HG02884 (cell line): ENCODE data around the gene CAMK1D.

Experiments used
- ATAC-seq: cut with Tn5 transposase; IDR thresholded peaks from one replicate; pipeline ENCODE4 v1.9.1; 2021; ENCODE audit warnings: mild to moderate bottlenecking, moderate library complexity; ENCODE audit not compliant: unreplicated experiment

CAMK1D gene

DNA sequence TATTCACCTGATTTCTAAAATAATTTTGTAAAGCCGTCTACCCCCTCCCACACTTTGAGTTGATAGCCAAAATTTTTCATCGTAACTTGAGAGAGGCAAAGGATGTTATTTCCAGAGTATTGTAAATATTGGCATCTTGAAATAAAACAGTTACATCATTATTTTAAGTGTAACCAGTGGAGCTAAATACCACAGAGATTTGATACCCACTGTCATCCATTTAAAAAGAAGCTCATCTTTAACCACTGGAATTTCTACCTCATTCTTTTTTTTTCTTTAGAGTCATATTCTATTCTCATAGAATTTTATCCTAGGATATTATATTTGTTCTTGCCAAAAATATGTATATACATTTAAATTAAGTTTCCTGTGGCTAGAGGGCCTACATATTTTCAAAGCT lies 48.6 kb downstream of the CAMK1D start:
- no peak for ATAC-seq

DNA sequence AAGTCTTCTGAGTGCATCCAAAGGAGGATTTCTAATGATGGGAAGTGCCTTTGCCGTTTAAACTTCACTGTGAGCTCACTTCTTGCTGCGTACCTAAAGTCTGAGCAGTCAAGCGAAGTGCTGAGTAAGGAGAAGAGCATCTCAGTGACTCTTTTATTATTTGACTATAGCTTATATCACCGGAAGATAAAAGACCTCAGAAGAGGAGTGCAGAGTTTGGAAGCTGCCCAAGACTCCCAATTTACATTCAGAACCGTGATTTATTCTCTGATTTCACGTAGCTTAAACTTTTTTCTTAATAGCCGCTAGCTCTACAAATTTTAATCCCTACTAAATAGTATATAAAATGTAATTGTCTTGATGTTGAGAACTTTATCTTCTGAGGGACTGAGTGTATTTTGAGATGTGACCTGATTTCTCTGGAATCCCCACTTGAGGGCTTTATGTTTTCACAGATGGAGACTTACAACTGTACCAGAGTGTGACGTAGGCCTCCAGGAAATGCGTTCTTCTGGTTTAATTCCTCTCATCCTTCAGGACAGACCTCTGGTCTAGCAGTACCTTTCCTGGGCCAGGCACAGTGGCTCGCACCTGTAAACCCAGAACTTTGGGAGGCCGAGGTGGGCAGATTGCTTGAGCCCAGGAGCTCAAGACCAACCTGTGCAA lies 51.1 kb downstream of the CAMK1D start:
- no peak for ATAC-seq

DNA sequence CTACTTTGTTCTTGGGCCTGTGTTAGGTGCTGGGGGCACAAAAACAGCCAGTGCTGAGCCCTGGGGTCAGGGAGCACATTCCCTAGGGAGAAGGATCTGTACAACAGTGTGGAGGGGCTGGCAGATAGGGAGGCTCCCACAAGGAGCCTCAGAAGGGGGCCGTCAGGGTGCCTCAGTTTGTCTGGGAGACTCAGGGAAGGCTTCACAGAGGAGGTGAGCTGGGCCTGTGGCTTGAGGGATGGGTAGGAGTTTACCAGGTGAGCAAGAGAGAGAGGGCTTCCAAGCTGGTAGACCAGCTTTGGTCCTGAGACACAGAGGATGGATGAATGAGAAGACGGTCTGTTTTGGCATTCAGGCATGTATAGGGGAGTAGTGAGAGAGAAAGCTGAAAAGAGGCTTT lies 52.1 kb downstream of the CAMK1D start:
- no peak for ATAC-seq

GRCh38 chr10:12403119-12403518 lies 53.8 kb downstream of the CAMK1D start:
- ATAC-seq: no peak

DNA sequence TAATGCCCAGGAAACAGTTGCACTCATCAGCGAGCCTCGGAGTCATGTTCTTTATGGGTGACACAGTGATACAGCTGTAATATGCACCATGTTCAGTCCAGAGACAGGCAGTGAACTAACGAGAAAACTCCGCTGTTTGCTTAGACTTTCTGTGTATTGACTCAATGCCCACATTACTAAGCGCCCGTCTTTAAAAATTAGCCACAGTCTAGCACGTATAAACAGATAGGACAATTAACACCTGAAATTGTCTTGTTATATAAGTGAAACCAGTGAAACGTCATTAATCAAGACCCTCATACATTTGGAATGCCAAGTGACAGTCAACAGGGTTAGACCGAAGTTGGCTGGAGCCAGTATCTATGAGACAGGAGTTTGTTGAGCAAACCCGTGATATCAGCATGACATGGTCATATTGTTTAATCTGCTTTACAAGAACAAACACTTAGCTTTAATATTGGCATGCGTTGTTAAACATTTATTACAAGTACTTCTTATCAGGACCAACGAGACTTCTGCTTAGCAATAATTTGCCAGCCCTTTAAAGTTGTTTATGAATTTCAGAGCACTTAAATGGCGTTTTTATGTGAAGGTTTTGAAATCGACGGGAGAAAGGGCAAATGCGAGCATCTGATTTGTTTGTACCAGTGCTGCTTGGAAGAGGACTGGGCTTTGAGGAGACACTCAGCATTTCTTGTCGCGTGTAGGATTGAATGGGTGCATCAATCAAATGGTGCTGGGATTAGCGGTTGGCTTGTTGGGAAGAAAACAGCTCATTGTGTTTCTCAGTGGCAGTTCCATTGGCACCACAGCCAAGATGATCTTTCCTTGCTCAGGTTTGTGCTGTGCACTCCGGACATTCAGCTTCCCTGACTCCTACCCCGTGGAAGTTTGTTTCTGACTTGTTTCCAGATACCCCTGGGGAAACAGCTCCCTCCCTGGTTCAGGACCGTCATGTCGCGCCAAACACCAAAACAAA lies 56.3 kb downstream of the CAMK1D start:
- ATAC-seq: no peak

DNA sequence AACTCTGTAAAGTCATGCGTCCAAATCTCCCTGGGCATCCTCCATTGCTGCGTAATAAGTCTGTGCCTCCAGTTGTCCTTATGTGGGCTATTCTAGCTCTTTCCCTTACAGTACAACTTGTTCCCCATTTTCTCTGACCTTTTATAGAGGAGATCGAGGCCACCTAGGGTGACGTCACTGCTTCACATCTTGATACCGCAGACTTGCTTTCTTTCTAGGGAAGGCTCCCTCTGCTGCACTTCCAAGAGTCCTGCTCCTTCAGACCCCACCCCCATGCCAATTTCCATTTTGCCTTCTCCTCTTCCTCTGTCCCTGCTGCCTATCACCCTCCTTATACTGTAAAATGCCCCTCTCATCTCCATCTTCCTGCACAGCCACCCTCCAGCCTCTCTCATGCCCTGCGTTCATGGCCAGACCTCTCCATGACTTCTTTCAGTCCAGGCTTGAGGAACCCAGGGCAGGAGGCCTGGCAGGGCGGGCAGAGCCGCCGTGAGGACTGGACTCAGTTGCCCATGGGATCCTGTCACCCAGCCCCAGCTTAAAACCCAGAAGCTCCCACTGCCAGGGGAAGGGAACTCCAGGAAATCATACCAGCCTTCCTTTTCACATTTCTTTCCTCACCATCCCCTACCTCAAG lies 57.5 kb downstream of the CAMK1D start:
- no peak for ATAC-seq

GRCh38 chr10:12408472-12408871 lies 59.1 kb downstream of the CAMK1D start:
- no peak for ATAC-seq

GRCh38 chr10:12409161-12409560 lies 59.8 kb downstream of the CAMK1D start:
- ATAC-seq: no peak

- ATAC-seq: no peak
Measured at GRCh38 chr10:12409613-12410012, 60.3 kb downstream of the CAMK1D start.

DNA sequence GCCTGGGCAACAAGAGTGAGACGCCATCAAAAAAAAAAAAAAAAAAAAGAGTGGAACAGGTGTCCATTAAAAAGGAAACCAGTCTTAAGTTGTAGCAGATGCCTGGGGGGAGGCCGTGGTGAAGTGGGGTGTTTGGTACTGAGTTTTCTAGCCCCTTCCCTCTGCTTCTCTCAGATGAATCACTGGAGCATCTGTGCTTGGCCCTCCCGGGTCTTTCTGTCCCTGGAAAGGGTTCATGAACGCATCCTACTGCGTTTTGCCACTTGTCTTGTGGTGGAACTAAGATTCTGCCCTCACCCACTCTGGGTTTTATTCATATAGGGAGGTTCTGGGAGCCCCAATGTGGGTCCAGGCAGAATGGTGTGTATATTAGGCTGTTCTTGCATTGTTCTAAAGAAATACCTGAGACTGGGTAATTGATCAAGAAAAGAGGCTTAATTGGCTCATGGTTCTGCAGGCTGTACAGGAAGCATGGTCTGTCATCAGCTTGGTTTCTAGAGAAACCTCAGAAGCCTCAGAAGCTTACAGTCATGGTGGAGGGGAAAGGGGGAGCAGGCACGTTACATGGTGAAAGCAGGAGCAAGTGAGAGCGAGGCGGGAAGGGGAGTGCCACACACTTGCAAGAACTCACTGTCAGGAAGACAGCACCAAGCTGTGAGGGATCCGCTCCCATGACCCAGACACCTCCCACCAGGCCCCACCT lies 63.5 kb downstream of the CAMK1D start:
- no peak for ATAC-seq

DNA sequence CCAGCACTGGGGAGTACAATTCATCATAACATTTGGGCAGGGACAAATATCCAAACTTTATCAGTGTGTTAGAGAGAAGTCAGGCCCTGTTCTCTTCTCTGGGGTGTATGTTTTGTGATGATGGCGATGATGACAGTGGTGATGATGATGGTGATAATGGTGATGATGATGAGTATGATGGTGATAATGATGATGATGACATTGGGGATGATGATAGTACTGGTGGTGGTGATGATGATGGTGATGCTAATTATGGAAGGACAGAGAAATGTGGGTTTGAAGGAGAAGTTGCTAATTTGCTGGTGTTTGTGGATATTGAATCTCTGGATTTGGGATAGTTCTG lies 64.0 kb downstream of the CAMK1D start:
- ATAC-seq: no peak

DNA sequence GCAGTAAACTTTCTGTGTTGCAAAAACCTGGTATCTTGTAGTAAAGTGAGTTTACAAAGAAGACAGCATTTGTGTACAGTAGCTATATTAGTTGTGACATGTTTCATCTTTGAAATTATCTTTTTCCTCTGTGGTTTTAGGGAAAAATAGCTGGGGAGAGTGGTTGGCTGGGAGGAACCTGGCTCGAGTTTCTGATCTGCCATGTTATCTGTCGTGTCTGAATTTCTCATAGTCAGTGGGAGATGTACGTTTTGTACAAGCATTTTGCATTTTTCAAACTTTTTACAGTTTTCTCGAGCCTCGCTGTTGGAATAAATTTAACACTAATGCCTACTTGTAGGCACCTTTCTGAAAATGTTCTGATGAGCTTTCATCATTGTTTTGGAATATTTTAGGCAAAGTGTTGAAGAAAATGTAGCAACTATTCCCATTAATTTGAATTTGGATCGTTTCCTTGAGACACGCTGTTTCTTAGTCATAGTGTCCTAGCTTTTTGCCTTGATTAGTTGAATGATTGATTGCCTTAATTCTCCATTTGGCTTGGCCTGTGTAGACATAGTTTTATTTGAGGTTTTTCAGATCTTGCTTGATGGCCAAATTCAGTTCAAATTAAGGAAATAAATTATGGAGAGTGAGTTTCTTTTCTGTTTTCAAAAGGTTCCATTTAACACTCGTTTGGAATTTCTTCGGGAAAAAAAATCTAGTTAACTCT lies 65.1 kb downstream of the CAMK1D start:
- no peak for ATAC-seq

- ATAC-seq: no peak
Measured at GRCh38 chr10:12416344-12417050, 67.2 kb downstream of the CAMK1D start.

GRCh38 chr10:12417331-12417730 lies 68.0 kb downstream of the CAMK1D start:
- no peak for ATAC-seq

DNA sequence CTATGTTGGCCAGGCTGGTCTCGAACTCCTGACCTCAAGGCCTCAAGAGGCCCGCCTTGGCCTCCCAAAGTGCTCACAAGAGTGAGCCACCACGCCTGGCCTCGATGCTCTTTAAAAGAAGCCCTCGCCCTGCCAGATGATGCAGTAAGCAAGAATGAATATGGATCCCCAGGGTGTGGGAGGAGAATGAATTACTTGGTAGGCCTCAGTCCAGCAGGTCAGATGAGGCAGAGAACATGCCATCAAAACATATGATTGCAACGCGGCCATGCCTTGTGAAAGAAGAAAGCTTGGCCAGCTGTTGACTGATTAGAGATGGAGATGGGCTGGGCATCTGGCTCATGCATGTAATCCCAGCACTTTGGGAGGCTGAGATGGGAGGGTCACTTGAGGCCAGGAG lies 68.7 kb downstream of the CAMK1D start:
- ATAC-seq: no peak

GRCh38 chr10:12418725-12419261 lies 69.4 kb downstream of the CAMK1D start:
- no peak for ATAC-seq

DNA sequence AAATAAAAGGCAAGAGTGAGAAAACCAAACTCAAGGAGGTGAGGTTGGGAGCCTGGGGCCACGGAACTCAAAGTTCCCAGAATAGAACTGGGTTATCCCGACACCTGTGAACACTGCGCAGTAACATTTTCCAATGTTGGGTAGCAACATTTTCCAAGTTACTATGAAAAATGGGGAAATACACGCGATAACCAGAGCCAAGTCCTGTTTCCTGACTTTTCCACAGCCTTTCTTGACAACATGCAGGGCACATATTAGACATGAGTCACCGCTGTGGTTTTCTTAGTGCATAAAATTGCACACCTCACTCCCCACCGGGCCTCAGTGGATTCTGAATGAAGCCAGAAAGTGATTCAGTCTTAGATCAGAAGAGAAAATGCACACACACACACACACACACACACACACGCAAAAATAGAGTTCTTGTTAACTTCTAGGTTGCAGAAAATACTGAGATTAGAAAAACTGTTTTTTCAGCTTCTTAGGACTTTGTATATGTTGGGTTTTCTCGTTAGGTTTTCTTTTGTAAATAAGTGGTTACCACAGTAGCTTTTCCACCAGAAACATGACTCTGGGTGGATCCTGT lies 70.0 kb downstream of the CAMK1D start:
- ATAC-seq: no peak

GRCh38 chr10:12420530-12421120 lies 71.3 kb downstream of the CAMK1D start:
- no peak for ATAC-seq

DNA sequence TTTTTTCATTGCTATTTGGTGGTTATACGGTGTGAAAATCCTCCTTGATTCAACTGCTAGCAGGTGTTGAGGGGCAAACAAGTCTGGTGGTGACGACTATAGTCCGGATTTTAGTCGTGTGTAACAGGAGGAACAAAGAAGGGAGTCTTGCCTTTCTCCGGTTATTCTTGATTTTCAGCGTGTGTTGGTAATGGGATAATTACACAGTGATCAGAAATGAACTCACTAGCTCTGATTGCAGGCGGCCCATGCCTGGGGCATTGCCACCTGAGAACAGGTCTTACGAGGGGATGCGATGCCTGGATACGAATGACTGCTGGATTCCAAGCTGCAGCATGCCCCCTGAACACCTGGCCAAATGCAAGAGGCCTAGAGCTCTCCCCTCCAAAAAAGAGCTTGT lies 72.8 kb downstream of the CAMK1D start:
- ATAC-seq: no peak
